Measurements from ENCODE around the gene MED26. TPM values are rescaled to one million over a fixed set of nuclear protein-coding genes. Genes with fewer than 3 reads are reported as not detected.

MED26 gene
- total RNA-seq, 3 donors from 2014 or later, result 5.6 to 10.0 (median 7.5) TPM

DNA sequence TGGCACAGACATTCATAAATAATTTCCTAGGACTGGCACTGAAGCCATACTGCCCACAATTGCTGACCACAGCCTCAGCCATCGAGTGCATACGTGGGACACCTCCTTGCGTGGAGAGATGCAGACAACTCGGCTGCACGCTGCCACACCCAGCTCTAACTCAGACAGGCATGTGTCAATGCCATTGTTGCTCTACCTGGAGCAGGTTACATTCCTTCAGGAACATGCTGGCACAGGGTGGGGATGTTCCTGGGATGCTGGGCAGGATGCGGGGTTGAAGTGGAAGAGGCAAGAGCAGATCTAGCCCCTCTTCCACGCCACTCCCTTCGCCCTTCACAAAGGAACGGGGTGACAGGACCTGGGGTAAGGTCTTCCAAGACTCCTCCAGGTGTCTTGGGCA lies 31.6 kb downstream of the MED26 start:
- H3K36me3 ChIP-seq, result no peaks in the 10 kb centered on the region
- no peak overlapping the region for H3K4me3 ChIP-seq
- no peak for DNase-seq (ENCODE audit: low spot score in 2 of 2)
- H3K27me3 ChIP-seq, result no peaks in the 10 kb centered on the region
- no peaks in the 10 kb centered on the region for H3K9me3 ChIP-seq
- intact Hi-C loops (cut with DNase I; ENCODE audit: low total_unique reads), result no loop called here
- H3K4me1 ChIP-seq, result no peaks in the 10 kb centered on the region
- H3K27ac ChIP-seq, result no peak overlapping the region
- TF ChIP-seq POLR2A (IDR thresholded peaks at IDR 0.05), result no peak
- no peak for TF ChIP-seq POLR2AphosphoS5 (IDR thresholded peaks at IDR 0.05)
- TF ChIP-seq, protein P1, sequence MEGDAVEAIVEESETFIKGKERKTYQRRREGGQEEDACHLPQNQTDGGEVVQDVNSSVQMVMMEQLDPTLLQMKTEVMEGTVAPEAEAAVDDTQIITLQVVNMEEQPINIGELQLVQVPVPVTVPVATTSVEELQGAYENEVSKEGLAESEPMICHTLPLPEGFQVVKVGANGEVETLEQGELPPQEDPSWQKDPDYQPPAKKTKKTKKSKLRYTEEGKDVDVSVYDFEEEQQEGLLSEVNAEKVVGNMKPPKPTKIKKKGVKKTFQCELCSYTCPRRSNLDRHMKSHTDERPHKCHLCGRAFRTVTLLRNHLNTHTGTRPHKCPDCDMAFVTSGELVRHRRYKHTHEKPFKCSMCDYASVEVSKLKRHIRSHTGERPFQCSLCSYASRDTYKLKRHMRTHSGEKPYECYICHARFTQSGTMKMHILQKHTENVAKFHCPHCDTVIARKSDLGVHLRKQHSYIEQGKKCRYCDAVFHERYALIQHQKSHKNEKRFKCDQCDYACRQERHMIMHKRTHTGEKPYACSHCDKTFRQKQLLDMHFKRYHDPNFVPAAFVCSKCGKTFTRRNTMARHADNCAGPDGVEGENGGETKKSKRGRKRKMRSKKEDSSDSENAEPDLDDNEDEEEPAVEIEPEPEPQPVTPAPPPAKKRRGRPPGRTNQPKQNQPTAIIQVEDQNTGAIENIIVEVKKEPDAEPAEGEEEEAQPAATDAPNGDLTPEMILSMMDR (IDR thresholded peaks at IDR 0.05), result no peak

DNA sequence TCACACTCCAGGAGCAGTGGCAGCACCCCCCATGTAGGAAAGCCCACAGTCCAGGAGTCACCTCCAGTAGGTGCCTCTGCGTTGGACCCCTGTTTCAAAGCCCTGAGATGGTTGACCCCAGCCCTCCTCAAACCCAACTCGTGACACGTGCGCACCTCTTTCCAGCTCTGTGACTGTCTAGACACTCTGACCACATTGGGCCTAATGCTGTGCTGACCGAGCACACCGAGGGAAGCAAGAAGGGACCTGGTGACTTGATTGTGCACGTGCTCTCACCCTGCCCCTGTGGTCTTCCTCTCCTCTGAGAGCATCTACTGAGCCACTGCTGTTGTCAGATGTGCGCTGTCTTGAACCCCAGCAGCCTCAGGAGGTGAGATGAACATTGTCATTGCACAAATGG lies 32.9 kb downstream of the MED26 start:
- Histone ChIP-seq H3K9me3 (no peaks in the 10 kb centered on the region), H3K27ac (no peak overlapping the region), H3K27me3 (no peaks in the 10 kb centered on the region), H3K4me3 (no peak overlapping the region), H3K4me1 (peaks cover 0 to 4% of the 10 kb centered on the region in 2 donors), H3K36me3 (no peaks in the 10 kb centered on the region)
- no peak for DNase-seq (ENCODE audit: low spot score in 2 of 2)
- TF ChIP-seq POLR2AphosphoS5 (IDR thresholded peaks at IDR 0.05) (no peak), POLR2A (IDR thresholded peaks at IDR 0.05) (no peak)
- TF ChIP-seq, protein P1 (IDR thresholded peaks at IDR 0.05), result no peak
- intact Hi-C loops (cut with DNase I; ENCODE audit: low total_unique reads), result no loop called here

DNA sequence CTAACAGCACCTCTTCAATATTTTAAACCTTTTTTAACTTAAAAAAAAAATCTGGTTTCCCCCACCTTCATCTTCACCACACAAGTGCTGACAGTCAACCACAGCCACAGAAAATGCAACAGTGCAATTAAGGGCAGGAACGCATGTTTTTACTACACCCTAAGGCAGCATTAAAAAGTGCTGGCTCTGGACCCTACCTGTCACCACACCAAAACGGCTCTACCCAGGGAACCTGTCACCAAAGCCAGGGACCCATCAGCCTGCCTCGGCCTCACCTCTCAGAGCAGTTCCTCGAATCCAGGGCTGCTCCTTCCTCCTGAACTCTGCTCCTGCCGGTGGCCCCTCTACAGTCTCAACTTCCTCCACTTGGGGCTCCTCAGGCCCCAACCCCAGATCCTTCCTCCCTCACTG lies 33.3 kb downstream of the MED26 start:
- DNase-seq (ENCODE audit: low spot score in 2 of 2), result no peak
- Histone ChIP-seq H3K4me3 (no peak overlapping the region), H3K27me3 (no peaks in the 10 kb centered on the region), H3K4me1 (peaks cover 0 to 7% of the 10 kb centered on the region in 2 donors), H3K27ac (no peak overlapping the region), H3K36me3 (no peaks in the 10 kb centered on the region), H3K9me3 (no peaks in the 10 kb centered on the region)
- TF ChIP-seq, protein P1 (IDR thresholded peaks at IDR 0.05), result no peak
- TF ChIP-seq POLR2A (IDR thresholded peaks at IDR 0.05) (no peak), POLR2AphosphoS5 (IDR thresholded peaks at IDR 0.05) (no peak)
- intact Hi-C loops (cut with DNase I; ENCODE audit: low total_unique reads), result no loop called here

DNA sequence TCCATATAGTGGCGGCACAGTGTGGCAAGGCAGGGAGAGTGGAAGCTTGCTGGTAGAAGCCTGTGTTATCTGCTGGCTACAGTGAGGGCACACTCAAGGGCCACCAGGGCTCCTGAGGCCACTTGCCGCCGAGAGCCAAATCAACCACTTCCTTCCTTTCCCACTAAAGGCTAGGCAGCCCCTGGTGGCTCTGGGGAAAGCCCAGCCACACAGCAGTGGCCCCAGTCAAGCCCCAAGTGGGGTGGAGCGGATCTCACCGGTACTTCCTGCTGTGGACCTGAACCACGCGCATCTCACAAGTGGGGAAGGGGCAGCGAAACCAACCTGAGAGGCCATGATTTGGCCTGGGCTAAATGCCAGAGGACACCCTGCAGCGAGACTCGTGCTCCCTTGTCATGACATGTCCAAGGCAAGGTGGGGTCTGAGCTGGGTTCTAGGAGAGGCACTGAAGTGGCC lies 33.8 kb downstream of the MED26 start:
- no peak overlapping the region for H3K4me3 ChIP-seq
- DNase-seq (ENCODE audit: low spot score in 2 of 2), result no peak
- peaks cover 0 to 9% of the 10 kb centered on the region in 2 donors for H3K4me1 ChIP-seq
- H3K36me3 ChIP-seq, result no peaks in the 10 kb centered on the region
- H3K9me3 ChIP-seq, result no peaks in the 10 kb centered on the region
- intact Hi-C loops (cut with DNase I; ENCODE audit: low total_unique reads), result no loop called here
- TF ChIP-seq POLR2A (IDR thresholded peaks at IDR 0.05) (no peak), POLR2AphosphoS5 (IDR thresholded peaks at IDR 0.05) (no peak)
- TF ChIP-seq, protein P1 (IDR thresholded peaks at IDR 0.05), result no peak
- no peaks in the 10 kb centered on the region for H3K27me3 ChIP-seq
- no peak overlapping the region for H3K27ac ChIP-seq

DNA sequence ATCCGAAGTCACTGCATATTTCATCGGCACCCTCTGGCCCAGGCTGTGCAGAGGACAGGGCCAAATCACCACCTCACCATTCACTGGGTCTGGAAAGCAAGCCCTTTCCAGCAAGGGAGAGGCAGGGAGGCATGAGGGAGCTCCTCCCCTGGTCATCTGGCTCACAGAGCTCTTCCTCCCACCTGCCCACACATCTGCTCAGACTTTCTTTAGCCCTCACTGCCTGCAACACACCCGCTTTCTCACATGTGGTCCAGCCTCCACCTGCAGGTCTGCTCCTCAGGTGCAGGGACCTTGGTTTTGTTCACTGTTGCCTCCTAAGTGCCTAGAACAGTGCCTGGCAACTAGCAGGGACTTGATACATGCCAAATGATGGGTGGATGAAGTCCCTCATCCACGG lies 34.8 kb downstream of the MED26 start:
- Histone ChIP-seq H3K36me3 (no peaks in the 10 kb centered on the region), H3K4me3 (no peak overlapping the region), H3K27me3 (no peaks in the 10 kb centered on the region), H3K9me3 (no peaks in the 10 kb centered on the region), H3K4me1 (peaks cover 0 to 17% of the 10 kb centered on the region in 2 donors), H3K27ac (no peak overlapping the region)
- no peak for DNase-seq (ENCODE audit: low spot score in 2 of 2)
- TF ChIP-seq POLR2AphosphoS5 (IDR thresholded peaks at IDR 0.05), result no peak
- no peak for TF ChIP-seq POLR2A (IDR thresholded peaks at IDR 0.05)
- TF ChIP-seq, protein P1 (IDR thresholded peaks at IDR 0.05), result no peak
- intact Hi-C loops (cut with DNase I; ENCODE audit: low total_unique reads), result no loop called here
